HL-60/S4 treated with retinoic acid at 250 ng/mL for 4 days and 3 days (cell line): ENCODE data around the gene NAV2.
"Not testable (repeated sequence)": the region's sequence is repeated elsewhere in the genome, so short reads cannot be mapped to it uniquely, and the experiment has no call there.

Experiments used
- in situ Hi-C: fragments of 300-500 bp; cut with MboI; formaldehyde crosslinking; loops from 2 replicates; pipeline ENCODE4 v1.7.0; 2022; ENCODE audit warnings: low sequenced_read_pairs

NAV2 gene

DNA sequence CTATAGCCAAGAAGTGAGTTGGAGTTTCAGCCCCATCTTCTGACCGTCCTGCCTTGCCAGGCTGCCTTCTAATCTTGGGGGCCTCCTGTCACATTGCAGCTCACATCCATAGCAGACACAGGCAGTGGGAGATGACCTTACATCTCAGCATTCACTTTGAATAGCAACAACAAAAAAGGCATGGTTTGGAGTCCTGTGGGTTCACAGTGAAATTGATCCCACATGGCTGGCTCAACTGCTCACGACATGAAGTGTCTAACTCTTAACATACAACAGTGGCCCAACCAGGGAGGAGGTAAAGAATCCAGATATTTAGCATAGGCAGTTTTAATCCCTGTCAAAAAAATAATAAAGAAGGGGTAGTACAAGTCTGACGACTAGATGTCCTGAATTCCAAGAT, 409.5 kb downstream of the NAV2 start:
- in situ Hi-C loops = no loop called here

DNA sequence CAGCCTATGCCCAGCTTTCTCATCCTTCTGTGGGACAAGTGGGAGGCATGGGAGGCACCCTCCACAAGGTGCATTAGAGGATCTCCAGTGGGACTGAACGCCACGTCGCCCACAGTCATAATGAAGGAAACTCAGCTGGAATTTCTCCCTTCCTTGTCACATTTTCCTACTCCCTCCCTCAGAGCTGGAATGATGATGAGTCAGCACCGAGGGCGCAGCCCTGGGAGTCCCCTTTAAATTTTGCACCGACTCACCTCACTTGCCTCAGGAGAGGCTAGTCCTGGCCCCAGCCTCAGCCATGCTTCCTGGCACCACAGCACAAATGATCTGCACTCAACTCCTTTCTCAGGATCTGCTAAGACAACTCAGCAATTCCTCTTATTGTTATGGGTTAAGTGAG, 413.3 kb downstream of the NAV2 start:
- in situ Hi-C loops = no loop called here

DNA sequence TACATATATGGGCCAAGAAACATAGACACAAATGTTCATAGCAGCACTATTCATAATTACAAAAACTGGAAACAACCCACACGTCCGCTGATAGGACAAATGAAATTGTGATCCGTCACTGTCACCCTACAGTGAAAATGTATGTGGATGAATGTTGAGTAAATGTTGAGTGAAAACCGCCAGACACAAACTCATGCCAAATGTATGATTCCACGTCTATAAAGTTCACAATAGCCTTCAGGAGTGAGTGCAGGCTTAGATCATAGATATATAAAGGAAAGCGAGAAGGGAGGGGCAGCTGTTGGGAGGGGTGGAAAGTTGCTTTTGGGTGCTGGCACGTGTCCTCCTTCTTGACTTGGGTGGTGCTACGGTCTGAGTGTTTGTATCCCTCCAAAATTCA, 414.1 kb downstream of the NAV2 start:
- in situ Hi-C loops = no loop called here

DNA sequence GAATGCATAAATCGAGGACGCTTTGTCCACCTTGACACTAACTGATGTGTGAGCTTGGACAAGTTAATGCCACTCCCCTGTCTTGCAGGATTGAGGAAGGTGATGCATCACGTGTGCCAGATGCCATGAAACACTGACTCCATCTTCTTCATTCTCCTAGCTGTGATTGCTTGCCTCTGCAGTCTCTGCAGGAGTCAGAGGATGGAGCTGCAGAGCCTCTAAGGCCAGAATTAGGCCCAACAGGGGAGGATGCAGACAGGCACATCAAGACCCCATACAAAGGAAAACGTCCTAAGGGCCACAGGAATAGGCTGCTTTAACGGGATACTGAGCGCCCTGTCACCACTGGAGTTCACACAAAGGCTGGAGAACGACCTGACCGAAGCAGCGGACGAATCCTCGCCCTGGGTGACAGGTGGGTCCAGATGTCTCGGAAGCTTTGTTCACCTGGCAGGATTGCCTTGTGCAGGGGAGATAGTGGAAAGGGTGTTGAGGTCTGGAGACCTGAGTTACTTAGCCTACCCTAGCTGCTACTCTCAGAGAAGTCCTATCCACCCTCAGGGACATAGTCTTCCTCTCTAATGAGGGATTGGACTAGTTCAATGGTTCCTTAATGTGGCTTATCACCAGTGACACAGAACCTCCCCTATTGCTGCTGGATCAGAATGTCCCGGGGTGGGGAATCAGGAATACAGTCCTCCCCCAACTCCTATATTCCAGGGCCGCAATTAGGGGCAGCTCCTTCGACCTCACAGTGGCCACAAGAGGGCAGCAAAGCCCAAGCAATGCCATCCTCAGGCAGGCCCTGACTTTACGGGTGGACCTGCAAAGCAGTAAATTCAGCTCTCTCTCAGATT, 415.3 kb downstream of the NAV2 start:
- in situ Hi-C loops = no loop called here

DNA sequence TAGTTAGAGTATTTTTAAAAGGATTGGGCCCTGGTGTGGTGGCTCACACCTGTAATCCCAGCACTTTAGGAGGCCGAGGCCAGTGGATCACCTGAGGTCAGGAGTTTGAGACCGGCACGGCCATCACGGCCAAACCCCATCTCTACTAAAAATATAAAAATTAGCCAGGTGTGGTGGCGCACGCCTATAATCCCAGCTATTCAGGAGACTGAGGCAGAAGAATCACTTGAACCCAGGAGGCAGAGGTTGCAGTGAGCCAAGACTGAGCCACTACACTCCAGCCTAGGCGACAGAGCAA, 415.8 kb downstream of the NAV2 start:
- in situ Hi-C loops = not testable (repeated sequence)

DNA sequence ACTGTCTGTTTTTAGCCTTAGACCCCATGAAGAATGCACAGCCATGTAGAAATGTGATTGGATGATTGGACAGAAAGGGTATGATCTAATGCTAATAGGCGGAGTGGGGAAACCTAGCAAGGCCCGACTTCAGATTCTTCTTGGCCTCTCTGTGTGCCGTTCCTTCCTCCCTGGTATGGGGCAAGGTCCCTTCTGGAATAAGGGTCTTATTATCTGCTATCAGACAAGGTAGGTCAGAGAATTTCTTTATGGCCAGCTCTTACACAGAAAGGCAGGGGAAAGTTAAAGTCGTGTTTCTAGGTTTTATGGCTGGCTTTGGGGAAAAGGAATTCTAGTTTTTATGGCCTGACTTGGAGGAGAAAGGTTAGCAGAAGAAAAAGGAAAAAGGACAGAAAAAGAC, 417.0 kb downstream of the NAV2 start:
- in situ Hi-C loops = no loop called here

DNA sequence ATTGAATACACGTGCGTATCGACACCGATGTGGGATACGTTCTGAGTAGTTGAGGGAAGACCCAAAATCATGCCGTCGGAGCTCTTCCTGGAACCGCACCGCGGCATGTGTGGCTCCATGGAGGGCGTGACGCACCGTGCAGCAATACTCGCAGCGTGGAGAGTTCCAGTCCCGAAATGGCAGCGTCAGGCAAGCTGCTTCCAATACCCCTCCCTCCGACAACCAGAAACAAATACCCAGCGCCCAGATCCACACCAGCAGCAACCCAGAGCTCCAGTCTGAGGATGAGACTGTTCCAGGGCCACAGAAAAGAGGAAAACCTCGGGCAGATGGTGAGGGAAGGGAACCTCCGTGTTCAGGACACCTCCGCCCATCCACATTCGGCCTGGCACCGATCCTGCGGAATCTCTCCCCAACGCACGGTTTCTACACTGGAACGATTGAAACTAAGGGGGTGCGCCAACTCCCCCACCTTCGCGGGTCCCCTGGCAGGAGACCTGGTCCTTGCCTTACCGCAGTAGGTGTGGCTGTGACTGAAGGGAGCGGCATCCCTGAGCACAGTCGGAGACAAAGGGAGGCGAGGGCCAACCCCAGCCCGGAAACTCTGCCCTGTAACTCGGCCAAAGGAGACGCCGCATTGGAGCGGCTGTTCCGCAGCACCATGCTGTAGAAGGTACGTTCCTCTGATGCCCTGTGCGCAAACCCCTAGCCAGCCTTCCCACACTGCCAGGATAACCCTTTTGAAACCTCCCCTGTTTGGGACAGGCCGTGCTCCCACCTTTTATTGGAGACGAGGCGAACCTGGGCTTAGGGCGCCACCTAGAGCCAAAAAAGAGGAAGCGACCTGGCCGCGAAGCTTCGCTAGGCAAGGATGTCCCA, 419.4 kb downstream of the NAV2 start:
- in situ Hi-C loops = no loop called here

DNA sequence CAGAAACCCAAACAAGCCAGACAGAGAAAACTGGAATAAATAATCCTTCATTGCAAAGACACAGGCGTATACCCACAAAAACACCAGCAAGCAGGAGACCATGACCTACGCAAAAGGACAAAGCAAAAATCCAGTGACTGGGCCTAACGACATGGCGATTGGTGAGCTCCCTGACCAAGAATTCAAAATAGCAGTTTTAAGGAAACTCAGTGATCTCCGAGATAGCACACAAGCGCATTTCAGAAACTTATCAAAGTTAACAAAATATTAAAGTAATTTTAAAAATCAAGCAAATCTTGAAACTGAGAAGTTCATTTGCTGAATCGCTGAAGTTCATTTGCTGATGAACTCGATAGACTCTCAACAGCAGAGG, 420.0 kb downstream of the NAV2 start:
- in situ Hi-C loops = no loop called here

DNA sequence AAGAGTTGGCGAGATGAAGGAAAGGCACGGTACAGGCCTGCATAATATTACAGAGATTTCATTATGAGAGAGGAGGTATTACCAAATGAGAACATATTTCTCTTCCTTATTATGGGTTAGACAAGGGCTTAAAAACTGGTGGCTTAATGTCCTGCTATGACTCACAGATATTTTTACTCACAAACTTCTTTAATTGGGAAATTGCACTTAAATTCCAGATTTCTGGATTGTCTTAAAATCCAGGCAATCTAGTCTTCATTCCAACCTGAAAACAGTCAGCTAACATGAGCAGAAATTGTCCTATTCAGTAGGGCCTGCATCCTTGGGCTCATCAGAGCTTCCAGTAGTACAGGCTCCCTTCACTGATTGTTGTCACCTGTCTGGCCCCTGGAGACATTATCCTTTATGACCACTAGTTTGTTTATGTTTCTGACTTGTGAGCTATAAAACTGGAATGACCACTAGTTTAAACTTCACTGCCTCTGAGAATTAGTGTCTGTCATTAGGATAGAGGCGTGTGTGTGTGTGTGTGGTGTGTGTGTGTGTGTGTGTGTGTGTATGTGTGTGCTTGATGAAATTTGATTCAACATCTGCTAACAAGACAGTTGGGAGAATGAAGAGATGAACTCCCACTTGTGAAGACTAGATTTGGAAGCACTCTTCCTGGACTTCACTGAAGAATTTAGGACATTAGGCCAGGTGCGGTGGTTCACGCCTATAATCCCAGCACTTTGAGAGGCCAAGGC, 422.5 kb downstream of the NAV2 start:
- in situ Hi-C loops = no loop called here

DNA sequence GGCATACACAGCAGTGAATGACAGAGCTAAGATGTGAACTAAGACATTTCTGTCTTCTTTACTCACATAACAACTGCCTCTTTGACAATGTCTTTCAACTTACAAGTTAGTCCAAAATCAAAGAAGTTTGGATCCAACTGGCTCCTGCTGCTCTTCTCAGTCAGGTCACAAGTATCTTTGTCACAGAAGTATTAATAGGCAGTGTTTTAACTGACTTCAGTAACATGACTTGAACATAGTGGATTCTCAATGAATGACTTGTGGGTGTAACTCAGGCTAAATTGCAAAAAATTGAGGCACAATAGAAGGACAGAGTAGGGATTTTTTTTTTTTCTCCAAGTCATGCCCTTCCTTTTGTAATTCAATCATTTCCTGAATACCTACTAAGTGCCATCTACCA, 425.0 kb downstream of the NAV2 start:
- in situ Hi-C loops = no loop called here

DNA sequence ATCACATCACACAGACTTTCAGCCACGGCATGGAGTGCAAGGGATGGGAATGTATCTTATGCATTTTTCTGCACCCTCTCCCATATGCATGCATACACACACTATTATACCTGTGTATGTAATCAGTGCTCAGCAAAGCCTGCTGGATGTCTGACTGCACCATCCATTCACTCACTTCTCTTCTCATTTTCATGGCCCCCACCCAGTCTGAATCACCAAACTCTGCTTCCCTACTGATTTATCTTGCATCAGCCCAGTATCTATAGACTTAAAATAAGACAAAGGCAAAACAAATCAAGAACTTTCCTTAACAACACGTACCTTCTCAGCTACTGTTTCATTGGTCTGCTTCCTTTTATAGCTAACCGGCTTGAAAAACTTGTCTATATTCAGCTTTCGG, 426.1 kb downstream of the NAV2 start:
- in situ Hi-C loops = no loop called here

DNA sequence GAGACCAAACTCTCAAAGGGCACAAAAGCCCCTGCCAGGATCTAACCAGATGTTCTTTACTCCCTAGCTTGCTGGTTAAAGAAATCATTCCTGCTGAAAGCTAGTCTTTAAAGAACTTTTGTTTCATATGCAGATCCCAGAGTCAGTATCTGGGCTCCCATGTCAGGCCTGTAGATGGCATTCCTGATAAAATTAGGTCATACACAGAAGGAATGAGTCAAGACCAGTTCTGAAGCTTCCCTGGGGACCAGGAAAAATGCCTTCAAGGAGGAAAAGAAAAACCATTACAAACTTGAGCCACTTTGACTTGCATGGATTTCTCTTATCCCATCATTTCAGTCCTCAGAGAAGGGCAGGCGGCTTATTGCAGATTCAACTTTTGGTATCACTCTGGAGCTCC, 441.7 kb downstream of the NAV2 start:
- in situ Hi-C loops = no loop called here

DNA sequence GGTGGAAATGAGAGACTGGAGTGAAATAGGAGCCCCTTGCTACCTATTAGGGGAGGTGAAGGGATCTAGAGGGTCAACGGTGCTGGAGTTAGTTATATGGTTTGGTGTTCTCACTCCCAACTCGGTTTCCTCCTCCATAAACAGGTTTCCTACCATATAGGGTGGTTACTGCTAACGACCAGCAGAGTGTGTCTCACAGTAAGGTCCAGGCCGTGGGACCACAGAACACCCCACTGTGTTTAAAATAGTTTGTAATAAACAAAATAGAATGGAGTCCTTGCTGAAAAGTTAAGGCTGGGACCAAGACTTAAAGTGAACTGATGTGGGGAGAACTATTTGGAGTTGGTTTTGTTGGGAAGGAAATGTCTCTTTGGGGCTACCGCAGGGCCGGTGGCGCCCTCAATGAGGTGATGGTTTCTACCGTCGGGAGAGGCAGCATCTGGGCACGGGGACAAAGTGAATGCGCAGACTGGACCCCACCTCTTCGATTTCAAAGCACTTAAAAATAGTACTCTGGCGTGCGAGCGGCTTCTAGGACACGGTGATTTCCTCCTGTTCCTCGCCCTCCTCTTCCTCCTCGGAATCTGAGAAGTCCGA, 443.1 kb downstream of the NAV2 start:
- in situ Hi-C loops = no loop called here

DNA sequence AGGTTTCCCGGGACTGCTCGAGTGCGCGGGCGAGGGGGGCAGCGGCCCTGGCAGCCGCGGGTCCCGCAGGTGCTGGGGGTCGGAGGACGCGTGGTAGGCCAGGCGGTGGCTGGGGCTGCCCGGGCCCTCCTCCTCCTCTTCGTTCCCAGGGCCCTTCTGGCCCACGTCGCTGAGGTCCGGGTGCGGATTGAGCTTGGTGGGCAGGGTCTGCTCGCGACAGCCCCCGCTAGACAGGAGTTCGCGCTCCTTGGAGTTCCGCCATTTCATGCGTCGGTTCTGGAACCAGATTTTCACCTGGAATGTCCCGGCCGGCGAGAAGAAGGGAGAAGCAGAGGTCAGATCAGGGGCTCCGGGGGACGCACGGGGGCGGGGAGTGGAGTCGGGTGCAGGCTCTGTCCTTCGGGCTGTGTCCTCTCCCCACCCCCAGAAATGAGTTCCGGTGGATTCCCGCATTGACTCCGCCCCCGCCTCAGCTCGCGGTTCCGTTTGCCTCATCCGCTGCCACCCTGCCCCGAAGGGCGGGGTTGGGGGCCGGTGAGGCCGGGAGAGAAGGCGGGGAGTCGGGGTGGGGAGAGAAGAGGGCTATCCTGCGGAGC, 443.7 kb downstream of the NAV2 start:
- in situ Hi-C loops = no loop called here

DNA sequence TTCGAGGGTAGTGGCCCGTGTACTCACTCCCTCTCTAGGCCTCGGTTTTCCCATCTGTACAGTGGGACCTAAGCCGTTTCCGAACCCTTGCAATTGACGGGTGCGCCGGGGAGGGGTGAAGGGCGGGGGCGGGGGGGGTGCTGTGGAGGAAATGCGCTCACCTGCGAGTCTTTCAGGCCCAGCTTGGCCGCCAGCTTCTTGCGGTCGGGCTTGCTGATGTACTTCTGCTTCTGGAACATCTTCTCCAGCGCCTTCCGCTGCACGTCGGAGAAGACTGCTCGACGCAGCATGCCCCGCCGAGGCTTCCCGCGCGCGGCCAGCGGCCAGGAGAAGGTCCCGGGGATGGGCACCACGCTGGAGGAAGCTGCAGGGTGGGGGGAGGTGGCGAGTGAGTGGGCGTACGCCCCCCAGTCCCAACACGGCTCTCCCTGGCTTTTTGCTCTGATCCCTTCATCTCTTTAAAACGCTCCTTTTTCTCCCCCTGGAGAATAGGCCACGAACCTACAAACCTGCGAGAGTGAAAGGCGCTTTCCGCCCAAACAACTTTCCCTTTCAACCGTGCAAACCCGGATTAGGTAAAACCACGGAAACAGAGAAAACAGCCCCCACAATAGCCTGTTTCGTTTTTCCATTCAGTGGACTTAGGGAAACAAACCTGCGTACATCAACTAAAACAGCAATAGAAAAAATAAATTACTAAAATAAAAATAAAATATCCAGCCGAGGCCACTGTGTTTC, 444.4 kb downstream of the NAV2 start:
- in situ Hi-C loops = no loop called here

DNA sequence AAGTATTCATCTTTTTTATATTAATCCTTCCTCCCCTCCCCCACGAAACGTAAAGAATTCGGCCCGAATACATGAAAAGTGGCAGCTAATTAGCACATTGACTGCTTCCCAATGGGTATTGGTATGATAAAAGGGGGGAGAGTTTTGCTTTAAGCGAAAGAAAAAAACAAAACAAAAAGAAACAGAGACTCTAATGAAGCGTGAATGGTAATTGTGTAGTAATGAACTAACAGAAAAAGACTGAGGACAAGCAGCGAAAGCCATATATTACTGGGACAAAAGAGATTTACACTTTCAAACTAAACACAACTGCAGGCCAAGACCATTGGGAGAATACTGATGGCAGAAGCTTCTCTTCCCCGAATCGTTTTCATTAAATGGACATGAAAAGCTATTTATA, 445.1 kb downstream of the NAV2 start:
- in situ Hi-C loops = no loop called here

DNA sequence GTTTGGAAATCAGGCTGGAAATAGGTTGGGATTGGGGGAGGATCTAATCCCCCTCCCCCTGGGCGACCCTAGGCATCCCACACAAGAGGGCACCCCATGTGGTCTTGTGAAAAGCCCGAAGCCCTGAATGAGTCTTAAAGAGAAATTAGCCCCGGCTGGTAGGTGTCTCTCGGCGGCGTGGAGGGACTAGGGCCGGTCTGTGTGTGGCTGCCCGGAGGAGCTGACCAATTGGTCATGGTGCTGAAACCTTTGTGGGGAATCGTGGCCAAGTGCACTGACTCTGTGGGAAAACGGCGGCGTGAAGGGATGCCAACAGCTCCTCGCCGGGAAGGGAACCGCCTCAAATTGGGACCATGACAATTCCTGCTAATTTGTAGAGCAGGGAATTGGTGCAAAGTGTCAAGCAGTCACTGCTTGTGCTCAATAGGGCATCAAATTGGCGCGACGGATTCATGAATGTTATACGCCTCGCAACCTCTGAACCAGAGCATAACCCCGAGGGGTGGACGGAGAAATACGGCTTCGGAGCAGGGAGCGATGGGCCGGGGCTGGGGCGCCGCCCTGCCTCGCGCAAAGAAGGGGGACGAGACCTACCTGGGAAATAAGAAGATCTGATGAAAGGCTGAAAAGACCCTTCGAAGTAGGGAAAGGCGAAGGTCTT, 446.1 kb downstream of the NAV2 start:
- in situ Hi-C loops = no loop called here

DNA sequence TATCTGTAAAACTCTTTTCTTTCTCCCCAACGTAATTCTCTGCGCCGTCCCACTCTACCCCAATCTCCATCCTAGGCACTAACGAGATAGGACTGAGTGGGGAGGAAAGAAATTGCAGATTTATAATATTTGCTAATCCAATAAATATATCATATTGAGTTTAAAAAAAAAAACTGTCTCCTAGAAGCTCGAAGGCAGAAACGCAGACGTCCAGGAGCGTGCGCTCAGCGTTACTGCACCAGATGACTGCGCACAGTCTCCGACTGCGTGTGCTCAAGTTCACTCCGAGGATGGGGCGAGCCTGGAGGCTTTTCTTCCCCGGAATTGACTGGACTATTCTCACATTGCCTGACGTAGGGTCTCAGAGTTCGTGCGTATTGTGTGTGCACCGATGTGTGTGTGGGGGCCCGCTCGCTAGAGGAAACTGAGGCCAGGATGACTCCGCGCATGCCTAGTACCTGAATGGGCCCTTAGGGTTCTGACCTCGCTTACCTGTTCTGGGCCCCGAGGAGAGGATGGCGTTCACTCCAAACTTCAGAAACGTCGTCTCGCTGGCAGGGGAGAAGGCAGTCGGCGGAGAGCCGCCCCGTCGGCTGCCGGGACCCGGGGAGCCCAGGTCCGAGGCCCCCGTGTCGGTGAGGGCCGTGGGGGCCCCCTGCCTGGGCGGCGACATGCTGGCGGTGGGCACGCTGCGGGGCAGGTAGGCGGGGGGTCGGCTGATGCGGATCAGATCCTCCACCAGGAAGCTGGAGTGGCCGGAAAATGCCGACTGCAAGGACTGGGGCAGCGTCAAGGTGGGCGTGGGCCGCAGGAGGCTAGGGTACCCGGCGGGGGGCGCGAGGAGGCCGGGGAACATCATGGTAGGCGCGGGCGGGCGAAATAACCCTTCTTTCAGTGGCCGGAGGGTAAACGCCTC, 447.1 kb downstream of the NAV2 start:
- in situ Hi-C loops = no loop called here
